ENCODE data around the gene ZBTB33. TPM values are rescaled to one million over a fixed set of nuclear protein-coding genes. Genes with fewer than 3 reads are reported as not detected.

Gene ZBTB33
- total and polyA plus RNA-seq, 2 of the 13 experiments (the other 11 are each of a cell fraction or from before 2014, with no cell fraction given), result 6.5 to 20.2 TPM

DNA sequence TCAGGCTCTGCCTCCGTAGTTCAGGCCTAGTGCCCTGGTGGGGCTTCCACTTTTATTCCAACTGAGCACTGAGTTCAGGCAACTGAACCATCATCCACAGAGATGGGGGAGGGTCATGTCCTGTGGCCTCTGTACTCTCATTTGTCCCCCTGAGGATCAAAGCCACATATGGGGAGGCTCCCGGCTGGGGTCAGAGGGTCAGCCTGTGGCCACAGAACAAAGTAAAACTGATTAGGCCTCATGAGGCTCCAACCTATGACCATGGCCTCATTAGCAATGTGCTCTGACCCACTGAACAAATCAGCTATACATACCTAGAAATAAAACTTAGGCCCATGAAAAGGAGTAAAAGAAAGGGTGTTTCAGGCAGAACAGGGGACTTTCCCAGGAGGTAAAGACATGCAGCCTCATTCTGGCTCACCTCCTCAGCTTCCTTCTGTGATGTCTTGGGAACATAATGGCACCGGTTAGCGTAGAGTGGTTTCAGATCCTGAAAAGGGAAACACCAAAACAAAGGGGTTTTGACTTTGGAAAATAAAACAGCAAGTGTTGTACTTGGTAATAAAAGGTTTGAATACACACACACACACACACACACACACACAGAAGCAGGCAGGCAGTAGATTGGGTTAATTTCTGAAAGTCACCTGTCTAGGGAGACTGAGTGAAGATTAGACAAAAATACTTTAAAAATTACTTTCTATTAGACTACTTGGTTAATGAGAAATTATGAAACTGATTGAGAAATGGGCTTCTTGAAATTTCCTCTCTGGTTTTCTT is 36.3 kb downstream of the ZBTB33 start (continued):
- TF ChIP-seq SOX13 (IDR thresholded peaks at IDR 0.05), result peak; percentile 41; the same call in 1 of the 2 replicates
- TF ChIP-seq SOX13 (CRISPR knock-in tag; conservative IDR thresholded peaks at IDR 0.05 in 1 of 2, IDR thresholded peaks at IDR 0.05 in 1 of 2), result peak in 1 of 2 experiments; percentile 80; a peak in 2 of 4 replicates
- TF ChIP-seq ZFAT (CRISPR knock-in tag; conservative IDR thresholded peaks at IDR 0.05), result no peak
- TF ChIP-seq, protein P1, sequence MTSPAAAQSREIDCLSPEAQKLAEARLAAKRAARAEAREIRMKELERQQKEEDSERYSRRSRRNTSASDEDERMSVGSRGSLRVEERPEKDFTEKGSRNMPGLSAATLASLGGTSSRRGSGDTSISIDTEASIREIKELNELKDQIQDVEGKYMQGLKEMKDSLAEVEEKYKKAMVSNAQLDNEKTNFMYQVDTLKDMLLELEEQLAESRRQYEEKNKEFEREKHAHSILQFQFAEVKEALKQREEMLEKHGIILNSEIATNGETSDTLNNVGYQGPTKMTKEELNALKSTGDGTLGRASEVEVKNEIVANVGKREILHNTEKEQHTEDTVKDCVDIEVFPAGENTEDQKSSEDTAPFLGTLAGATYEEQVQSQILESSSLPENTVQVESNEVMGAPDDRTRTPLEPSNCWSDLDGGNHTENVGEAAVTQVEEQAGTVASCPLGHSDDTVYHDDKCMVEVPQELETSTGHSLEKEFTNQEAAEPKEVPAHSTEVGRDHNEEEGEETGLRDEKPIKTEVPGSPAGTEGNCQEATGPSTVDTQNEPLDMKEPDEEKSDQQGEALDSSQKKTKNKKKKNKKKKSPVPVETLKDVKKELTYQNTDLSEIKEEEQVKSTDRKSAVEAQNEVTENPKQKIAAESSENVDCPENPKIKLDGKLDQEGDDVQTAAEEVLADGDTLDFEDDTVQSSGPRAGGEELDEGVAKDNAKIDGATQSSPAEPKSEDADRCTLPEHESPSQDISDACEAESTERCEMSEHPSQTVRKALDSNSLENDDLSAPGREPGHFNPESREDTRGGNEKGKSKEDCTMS (CRISPR knock-in tag; conservative IDR thresholded peaks at IDR 0.05), result no peak
- TF ChIP-seq CENPX (CRISPR knock-in tag; IDR thresholded peaks at IDR 0.05), result no peak
- no peak for TF ChIP-seq ZNF83 (CRISPR knock-in tag; IDR thresholded peaks at IDR 0.05; ENCODE audit: borderline replicate concordance)
- TF ChIP-seq, protein P2, sequence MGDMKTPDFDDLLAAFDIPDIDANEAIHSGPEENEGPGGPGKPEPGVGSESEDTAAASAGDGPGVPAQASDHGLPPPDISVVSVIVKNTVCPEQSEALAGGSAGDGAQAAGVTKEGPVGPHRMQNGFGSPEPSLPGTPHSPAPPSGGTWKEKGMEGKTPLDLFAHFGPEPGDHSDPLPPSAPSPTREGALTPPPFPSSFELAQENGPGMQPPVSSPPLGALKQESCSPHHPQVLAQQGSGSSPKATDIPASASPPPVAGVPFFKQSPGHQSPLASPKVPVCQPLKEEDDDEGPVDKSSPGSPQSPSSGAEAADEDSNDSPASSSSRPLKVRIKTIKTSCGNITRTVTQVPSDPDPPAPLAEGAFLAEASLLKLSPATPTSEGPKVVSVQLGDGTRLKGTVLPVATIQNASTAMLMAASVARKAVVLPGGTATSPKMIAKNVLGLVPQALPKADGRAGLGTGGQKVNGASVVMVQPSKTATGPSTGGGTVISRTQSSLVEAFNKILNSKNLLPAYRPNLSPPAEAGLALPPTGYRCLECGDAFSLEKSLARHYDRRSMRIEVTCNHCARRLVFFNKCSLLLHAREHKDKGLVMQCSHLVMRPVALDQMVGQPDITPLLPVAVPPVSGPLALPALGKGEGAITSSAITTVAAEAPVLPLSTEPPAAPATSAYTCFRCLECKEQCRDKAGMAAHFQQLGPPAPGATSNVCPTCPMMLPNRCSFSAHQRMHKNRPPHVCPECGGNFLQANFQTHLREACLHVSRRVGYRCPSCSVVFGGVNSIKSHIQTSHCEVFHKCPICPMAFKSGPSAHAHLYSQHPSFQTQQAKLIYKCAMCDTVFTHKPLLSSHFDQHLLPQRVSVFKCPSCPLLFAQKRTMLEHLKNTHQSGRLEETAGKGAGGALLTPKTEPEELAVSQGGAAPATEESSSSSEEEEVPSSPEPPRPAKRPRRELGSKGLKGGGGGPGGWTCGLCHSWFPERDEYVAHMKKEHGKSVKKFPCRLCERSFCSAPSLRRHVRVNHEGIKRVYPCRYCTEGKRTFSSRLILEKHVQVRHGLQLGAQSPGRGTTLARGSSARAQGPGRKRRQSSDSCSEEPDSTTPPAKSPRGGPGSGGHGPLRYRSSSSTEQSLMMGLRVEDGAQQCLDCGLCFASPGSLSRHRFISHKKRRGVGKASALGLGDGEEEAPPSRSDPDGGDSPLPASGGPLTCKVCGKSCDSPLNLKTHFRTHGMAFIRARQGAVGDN (CRISPR knock-in tag; IDR thresholded peaks at IDR 0.05), result peak; percentile 37; the same call in 1 of the 2 replicates
- TF ChIP-seq ZNF326 (CRISPR knock-in tag; IDR thresholded peaks at IDR 0.05; ENCODE audit: borderline replicate concordance), result no peak
- no peak for TF ChIP-seq RELA (CRISPR knock-in tag; IDR thresholded peaks at IDR 0.05)
- TF ChIP-seq, protein P3, sequence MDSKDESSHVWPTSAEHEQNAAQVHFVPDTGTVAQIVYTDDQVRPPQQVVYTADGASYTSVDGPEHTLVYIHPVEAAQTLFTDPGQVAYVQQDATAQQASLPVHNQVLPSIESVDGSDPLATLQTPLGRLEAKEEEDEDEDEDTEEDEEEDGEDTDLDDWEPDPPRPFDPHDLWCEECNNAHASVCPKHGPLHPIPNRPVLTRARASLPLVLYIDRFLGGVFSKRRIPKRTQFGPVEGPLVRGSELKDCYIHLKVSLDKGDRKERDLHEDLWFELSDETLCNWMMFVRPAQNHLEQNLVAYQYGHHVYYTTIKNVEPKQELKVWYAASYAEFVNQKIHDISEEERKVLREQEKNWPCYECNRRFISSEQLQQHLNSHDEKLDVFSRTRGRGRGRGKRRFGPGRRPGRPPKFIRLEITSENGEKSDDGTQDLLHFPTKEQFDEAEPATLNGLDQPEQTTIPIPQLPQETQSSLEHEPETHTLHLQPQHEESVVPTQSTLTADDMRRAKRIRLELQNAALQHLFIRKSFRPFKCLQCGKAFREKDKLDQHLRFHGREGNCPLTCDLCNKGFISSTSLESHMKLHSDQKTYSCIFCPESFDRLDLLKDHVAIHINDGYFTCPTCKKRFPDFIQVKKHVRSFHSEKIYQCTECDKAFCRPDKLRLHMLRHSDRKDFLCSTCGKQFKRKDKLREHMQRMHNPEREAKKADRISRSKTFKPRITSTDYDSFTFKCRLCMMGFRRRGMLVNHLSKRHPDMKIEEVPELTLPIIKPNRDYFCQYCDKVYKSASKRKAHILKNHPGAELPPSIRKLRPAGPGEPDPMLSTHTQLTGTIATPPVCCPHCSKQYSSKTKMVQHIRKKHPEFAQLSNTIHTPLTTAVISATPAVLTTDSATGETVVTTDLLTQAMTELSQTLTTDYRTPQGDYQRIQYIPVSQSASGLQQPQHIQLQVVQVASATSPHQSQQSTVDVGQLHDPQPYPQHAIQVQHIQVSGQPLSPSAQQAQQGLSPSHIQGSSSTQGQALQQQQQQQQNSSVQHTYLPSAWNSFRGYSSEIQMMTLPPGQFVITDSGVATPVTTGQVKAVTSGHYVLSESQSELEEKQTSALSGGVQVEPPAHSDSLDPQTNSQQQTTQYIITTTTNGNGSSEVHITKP (CRISPR knock-in tag; IDR thresholded peaks at IDR 0.05; ENCODE audit: low read depth), result no peak
- peak; percentile 37; the same call in 1 of the 2 replicates for TF ChIP-seq PITX1 (CRISPR knock-in tag; IDR thresholded peaks at IDR 0.05)
- no peak for TF ChIP-seq ADNP (CRISPR knock-in tag; IDR thresholded peaks at IDR 0.05)
- no peak for TF ChIP-seq ZNF354B (CRISPR knock-in tag; IDR thresholded peaks at IDR 0.05)
- TF ChIP-seq MED1 (CRISPR knock-in tag; IDR thresholded peaks at IDR 0.05), result peak; percentile 49; the same call in 1 of the 2 replicates
- no peak for TF ChIP-seq NFE2L1 (CRISPR knock-in tag; IDR thresholded peaks at IDR 0.05; ENCODE audit: borderline replicate concordance)
- peak; percentile 24; the same call in 1 of the 2 replicates for TF ChIP-seq TCF7L2 (IDR thresholded peaks at IDR 0.05; ENCODE audit: low read depth, low read length)
- TF ChIP-seq ZNF629 (CRISPR knock-in tag; conservative IDR thresholded peaks at IDR 0.05), result no peak
- TF ChIP-seq ATM (IDR thresholded peaks at IDR 0.05; ENCODE audit: borderline replicate concordance), result no peak
- no peak for TF ChIP-seq ZNF484 (CRISPR knock-in tag; IDR thresholded peaks at IDR 0.05; ENCODE audit: borderline replicate concordance, low read depth)
- TF ChIP-seq ETV6 (CRISPR knock-in tag; conservative IDR thresholded peaks at IDR 0.05), result no peak

All from HepG2 (cell line).